Measurements from ENCODE around the gene MS4A10. TPM values are rescaled to one million over a fixed set of nuclear protein-coding genes. Genes with fewer than 3 reads are reported as not detected.
"Not testable (repeated sequence)": the region's sequence is repeated elsewhere in the genome, so short reads cannot be mapped to it uniquely, and the experiment has no call there.

MS4A10 gene
- total RNA-seq, result not detected in 2 replicates

DNA sequence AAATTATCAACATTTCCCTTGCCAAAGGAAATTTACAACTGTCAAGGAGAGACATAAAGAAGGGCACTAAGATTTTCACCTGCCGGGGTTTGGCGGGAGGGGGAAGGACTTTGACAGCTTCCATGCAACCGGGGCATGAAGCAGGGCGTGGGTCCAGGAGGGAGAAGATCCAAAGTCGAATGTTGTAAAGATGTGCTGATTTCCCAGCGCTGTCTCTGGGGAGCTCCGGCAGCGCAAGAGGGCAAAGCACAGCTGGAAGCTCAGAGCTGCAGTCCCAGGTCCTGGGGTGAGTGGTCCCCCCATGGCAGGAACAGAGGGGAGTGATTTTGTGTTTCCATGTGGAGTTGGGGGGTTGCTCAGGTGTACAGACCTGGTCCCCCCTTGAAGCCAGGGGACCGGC lies at the start of gene MS4A10:
Gene MS4A10 (plus strand): TSS at position 198 of the 400 bp plus-strand sequence. CDS start 5,003 bp downstream, outside the sequence.
- no peak for DNase-seq (ENCODE audit: extremely low read depth, low read depth, low spot score)

DNA sequence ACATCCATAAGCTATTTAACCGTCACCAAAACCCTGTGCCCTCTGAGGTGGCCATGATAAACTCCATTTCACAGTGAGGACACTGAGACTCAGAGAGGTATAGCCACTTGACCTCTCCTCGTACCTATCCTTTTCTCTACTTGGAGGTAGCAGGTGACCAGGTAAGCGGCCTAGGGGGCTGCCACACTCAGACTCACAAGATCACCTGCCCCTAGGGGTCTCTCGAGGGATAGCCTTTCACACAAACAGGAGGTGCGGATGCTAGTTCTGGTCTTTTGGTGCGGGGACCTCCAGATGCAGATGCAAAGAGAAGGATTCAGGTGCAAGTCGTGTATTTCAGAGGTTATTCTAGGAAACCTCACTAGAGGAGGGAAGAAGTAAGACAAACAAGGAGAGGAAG lies 46.0 kb upstream of the MS4A10 start:
- DNase-seq (ENCODE audit: extremely low read depth, low read depth, low spot score), result no peak

DNA sequence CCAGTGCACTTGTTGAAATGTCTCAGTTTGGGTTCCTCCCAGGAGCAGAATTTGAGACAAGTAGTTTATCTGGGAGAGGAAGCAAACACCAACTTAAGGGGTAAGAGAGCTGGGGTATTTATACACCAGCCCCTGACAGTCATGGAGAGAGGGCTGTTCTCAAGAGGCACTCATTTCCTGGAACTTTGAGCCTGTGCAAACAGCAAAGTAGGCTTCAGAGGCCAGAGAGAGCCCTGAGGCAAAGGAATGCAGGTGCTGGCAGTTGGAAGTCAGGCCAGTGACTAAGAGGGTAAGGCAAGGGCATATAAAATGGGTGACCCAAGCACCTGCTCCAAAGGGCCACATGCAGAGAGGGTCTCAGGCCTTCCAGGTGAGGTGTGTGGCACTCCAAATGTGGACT lies 44.6 kb upstream of the MS4A10 start:
- no peak for DNase-seq (ENCODE audit: extremely low read depth, low read depth, low spot score)

DNA sequence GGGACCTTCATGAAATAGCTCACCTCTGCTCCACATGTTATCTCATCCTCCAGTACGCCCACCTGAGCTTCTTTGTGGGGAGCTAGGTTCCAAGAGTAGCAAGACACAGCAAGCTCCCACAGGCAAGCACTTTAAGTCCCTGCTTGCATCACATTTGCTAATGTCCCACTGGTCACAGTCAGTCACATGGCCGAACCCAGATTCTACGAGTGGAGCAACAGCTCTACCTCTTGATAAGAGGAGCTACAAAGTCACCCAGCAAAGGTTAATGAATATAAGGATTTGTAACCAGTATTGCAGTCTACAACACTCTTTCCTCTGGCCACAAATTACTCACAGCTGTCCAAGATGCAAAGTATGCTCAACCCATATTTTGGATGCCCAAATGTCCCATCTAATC lies 43.7 kb upstream of the MS4A10 start:
- DNase-seq (ENCODE audit: extremely low read depth, low read depth, low spot score), result no peak

DNA sequence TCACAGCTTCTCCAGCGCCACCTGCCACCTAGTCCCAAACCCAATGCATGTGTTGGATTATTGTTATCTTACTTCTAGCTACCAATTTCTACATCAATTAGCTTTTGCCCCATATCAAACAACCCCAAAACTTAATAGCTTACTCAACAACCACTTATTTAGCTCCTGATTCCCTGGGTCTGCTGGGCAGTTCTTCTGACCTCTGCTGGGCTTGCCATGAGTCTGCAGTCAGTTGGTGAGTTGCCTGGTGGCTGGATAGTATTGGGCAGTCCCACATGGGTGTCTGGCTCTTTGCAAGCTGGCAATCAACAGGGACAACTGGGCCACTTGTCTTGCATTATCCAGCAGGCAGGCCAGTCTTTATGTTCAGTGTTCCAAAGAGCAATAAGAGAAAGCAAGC lies 42.1 kb upstream of the MS4A10 start:
- no peak for DNase-seq (ENCODE audit: extremely low read depth, low read depth, low spot score)

DNA sequence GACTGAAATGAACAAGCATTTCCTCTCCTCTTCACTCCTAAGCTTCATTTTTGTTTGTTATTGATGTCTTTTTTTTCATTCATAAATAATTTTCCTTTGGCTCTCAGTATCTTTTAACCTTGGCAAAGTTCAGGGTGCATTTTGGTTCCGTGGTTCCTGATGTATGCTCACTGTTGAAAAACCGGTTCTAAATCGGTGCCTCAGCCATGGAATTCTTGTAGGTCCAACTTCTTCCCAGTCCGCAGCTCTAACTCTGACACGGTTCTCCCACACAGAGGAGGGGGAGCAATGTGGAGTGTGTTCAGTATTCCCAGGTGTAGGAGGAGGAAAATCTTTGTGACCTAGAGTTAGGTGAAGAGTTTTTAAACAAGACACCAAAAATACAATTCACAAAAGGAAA lies 41.0 kb upstream of the MS4A10 start:
- no peak for DNase-seq (ENCODE audit: extremely low read depth, low read depth, low spot score)

DNA sequence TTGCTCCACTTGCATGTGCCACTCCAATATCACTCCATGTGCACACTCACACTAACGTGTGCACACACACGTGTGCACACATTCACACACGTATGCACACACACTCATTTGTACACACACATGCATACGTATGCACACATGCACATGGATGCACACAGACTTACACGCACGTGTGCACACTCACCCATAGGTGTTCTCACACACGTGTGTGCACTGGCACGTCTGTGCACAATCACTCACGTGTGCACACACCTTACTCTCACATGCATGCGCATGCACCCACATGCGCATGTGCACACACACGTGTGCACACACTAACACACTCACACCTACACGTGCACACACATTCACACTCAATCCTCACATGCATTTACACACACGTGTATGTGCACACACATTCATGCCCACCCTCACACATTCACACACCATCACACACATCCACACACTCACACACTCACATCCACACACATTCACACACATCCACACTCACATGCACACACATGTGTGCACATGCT lies 37.7 kb upstream of the MS4A10 start:
- DNase-seq (ENCODE audit: extremely low read depth, low read depth, low spot score), result no peak

DNA sequence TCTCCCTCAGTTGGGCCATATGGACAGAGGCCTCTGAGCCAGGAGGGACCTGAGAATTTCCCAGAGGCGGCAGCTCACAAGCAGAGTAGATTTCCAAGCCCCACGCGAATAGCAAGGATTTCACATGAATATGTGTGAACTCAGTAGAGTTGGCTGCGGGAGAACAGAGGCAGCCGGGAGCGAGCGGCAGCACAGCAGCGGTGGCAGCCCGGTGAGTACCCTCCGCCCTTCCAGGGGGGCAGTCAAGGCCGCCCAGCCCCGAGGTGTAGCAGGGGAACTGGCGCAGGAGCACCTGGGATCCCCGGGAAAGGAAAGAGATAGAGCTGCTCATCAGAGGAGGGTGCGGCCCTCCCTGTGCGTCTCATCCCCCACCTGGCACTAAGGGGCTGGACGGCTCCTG lies 36.9 kb upstream of the MS4A10 start:
- no peak for DNase-seq (ENCODE audit: extremely low read depth, low read depth, low spot score)

DNA sequence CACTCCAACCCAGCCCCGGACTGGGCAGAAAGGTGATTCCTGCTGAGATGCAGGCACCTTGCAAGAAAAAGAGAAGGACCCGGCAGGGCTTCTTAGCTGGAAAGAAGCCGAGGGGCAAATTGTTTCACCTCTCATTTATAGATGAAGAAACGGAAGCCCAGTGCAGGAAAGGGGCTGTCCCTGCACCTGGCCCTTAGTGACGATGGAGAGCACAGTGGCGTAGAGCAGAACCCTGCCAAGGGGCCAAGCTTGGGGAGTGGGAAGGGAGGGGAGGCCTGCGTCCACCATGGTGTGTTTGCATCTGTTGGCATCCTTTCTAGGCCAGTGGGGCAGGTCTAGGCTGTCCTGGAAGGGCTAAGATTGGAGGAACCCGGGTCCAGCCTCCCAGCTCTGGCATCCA lies 36.3 kb upstream of the MS4A10 start:
- DNase-seq (ENCODE audit: extremely low read depth, low read depth, low spot score), result no peak

DNA sequence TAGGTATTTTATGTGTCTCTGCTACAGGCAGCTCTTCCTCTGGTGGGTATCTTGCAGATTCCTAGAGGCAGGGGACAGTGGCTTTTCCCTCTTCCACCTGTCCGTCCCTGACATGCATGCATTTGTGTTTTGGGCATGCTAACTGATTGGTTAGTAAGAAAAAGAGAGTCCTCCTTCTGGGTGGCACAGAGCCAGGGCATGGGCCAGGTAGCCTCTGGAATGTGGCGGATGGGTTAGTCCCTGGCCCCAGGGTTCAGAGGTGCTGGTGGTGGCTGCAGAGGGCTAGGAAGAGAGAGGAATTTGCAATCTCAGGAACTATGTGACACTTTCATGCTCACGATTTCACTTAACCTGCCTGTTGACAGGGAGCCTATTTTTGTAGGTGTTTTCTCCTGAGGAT lies 34.2 kb upstream of the MS4A10 start:
- no peak for DNase-seq (ENCODE audit: extremely low read depth, low read depth, low spot score)

DNA sequence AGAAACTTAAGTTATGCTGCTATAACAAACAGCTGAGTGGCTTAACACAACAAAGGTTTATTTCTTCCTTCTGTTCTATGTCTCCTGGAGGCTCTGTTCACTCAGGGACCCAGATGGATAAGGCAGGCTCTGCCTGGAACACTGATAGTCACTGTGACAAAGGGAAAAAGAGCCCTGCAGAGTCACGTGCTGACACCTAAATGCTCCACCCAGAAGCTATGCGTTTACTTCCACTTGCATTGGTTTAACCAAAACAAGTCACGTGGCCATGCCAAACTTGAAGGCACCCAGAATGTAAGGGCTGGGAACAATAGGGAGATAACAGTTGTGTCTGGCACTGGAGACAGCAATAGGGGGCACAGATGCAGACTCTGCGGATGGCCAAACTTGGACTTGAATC lies 31.8 kb upstream of the MS4A10 start:
- no peak for DNase-seq (ENCODE audit: extremely low read depth, low read depth, low spot score)

DNA sequence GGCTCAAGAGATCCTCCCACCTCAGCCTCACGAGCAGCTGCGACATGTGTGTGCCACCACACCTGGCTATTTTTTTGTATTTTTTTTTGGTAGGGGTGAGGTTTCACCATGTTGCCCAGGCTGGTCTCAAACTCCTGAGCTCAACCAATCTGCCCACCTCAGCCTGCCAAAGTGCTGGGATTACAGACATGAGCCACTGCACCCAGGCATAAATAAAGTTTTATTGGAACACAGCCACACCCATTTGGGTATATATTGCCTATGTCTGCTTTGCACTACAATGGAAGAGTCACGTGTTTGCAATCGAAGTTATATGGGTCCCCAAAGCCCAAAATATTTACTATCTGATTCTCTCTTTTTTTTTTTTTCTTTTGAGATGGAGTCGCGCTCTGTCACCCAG lies 30.2 kb upstream of the MS4A10 start:
- no peak for DNase-seq (ENCODE audit: extremely low read depth, low read depth, low spot score)

DNA sequence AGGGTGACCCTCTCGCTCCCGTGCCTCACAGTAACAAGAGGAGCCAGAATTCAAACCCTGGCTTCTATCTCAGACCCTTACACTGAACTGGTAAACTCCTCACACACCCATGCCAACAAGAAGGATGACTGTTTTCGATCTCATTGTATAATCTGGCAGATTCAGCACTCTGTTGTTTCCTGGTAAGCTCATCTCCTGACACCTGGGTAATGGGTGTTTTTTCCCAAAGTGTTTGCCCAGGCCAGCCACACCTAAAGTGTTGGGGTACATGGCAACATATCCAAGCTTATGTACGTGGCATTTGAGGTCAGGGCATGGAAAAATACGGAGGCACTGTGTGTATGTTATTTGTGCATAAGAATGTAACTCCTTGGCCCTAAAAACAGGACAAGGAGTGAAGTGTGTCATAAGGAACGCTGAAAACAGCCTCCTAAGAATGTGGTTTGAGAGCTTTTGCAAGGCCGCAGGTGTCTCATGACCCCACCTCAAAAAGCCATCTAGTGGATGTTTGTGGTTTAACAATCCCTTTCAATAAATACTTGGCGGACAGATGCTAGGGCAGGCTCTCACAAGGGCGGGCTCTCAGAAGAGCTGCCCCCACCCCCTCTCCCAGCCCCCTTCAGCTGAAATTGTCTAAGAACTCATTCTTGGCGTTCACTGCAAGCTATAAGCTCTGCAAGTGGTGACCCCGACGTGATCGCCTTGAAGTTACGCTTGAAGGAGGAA lies 28.7 kb upstream of the MS4A10 start, which contains the start of gene MS4A15:
Gene MS4A15 (plus strand): TSS at position 561 of the 726 bp plus-strand sequence. CDS start 6,867 bp downstream, outside the sequence.
- DNase-seq (ENCODE audit: extremely low read depth, low read depth, low spot score), result no peak

DNA sequence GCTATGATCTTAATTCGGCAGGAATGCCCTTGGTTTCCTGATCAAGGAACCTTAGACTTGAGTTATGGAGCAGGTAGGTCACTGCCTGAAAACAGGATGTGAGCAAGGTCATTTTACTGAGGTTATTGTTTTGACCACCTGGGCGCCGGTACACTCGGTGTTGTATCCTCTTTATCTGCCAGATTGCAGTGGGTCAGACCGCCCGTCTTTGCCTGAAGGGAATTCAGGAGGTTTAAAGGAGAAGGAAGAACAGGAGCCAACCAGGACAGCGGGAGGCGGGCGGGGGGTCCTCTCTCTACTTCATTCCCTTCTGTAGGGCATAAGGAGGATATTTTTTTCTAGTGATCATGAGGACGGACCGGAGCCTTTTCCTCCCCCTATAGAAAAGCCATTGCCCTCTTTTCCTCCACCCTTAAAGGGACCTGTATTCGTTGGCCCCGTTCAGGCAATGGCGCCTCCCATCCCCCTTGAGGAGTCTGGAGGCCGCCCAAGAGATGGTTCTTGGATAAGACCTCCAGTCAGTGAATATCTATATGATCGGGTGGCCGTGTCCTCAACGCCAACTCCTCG lies 27.8 kb upstream of the MS4A10 start:
- DNase-seq (ENCODE audit: extremely low read depth, low read depth, low spot score), result no peak

DNA sequence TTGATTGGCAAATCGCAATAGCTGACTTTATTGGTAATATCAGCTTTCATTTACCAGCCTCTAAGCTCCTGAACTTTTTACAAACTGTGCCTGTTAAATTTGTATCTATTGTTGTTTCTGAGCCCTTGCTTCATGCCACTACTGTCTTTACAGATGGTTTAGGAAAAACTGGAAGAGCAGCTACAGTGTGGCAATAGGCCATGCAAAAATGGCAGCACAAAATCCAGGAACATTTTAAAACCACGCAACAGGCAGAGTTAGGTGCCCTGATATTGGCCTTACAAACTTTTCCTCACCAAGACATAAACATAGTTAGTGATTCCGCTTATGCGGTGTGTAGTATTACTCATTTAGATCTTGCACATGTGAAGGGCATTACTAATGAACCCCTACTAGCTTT lies 26.5 kb upstream of the MS4A10 start:
- DNase-seq (ENCODE audit: extremely low read depth, low read depth, low spot score), result not testable (repeated sequence)

DNA sequence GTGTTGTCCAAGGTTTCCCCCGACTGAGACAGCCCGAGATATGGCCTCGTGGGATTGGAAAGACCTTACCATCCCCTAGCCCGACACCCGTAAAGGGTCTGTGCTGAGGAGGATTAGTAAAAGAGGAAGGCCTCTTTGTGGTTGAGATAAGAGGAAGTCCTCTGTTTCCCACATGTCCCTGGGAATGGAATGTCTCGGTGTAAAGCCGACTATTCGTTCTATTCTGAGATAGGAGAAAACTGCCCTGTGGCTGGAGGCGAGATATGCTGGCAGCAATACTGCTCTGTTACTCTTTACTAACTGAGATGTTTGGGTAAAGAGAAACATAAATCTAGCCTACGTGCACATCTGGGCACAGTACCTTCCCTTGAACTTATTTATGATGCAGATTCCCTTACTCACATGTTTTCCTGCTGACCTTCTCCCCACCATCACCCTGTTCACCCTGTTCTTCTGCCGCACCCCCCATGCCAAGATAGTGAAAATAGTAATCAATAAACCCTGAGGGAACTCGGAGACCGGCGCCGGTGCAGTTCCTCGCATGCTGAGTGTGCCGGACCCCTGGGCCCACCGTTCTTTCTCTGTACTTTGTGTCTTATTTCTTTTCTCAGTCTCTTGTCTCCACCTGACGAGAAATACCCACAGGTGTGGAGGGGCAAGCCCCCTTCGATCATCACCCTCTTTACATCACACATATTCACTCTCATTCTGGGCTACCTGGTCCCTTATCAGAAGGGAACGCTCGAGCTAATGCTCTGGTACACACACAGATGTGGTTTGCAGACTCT lies 25.5 kb upstream of the MS4A10 start:
- DNase-seq (ENCODE audit: extremely low read depth, low read depth, low spot score), result not testable (repeated sequence)

DNA sequence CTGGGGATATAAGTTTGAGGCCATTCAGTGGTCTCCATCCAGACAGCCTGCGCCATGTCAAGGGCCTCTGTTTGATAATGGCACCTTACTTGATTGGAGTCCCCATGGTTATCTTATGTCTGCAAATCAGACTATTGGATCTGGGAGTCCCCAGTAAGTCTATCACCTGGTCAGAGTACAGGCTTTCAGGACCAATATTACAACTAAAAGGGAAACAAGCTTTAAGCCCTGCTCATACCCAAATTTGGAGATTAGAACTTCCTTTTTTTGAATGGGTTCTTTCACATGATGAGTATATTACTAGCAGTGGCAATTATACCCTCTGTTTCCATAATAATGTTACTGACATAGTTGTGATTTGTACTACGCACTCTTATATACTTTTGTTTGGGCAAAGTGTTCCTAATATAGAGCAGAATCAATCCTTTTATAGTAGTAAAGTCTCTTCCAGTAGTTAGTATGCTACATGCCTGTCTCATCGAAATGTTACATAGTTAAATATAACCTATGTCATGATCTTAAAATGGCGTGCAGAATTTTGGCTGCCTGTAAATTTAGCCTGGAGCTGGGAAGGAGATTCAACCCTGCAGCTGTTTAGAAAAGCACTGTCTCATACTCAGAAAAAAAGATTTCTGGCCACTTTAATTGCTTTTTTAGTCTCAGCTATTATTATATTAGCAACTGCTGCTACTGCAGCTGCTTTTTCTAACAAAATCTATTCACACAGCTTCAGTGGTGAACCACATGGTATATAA lies 23.5 kb upstream of the MS4A10 start:
- DNase-seq (ENCODE audit: extremely low read depth, low read depth, low spot score), result no peak

DNA sequence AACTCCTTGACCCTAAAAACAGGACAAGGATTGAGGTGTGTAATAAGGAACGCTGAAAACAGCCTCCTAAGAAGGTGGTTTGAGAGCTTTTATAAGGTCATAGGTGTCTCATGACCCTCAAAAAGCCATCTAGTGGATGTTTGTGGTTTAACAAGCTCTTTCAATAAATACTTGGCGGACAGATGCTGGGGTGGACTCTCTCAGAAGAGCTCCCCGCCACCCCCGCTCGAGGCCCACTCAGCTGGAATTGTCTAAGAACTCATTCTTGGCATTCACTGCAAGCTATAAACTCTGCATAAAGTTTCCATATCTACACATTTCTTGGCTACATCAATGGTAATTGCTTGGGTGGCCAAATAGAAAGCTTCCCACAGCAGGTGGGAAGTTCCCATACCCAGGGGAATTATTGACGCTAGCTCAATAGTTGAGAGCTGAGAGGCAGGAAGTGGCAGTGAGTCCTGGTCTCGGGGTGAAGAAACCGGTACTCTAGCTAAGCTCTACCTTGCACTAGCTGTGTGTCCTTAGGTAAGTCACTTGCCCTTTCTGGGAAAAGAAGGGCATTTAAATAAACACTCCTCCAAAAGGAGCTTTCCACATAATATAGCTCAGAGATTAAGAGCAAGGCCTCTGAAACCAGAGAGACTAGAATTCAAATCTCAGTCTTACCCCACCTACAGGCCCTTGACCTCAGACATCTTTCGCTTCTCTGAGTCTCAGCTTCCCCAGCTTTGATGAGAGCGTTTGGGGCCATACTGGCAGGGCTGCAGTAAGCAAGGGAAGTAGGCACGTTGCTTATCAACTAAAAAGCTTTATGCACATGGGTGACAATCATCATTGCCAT lies 22.1 kb upstream of the MS4A10 start:
- no peak for DNase-seq (ENCODE audit: extremely low read depth, low read depth, low spot score)

DNA sequence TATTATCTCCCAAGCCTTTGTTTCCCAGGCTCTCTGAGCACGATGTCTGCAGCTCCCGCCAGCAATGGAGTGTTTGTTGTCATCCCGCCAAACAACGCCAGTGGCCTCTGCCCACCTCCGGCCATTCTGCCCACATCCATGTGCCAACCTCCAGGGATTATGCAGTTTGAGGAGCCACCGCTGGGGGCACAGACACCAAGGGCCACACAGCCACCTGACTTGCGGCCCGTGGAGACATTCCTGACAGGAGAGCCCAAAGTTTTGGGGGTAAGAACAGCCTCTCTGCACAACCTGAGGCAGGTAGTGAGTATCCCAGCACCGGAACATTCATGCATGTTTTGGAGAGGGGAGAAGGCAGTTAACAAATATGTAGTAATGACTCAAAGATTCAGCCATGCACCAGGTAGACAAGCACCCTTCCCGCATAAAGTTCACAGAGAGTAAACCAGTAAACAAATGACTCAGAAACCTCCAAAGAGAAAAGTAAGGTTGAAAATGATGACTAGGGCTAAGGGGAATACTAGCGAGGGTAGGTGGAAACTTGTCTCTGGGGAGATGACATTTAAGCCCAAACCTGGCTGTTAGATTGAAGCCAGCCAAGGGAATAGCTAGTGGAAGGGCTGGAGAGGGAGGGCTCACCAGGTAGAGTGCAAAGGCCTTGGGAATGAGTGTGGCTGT lies 21.3 kb upstream of the MS4A10 start:
- DNase-seq (ENCODE audit: extremely low read depth, low read depth, low spot score), result no peak
